NCI-H345 (cell line): ENCODE results near the gene PCGF5.
A peak's percentile ranks its signal among the peaks of the same experiment; 100 is the strongest.
"Not testable (repeated sequence)": the region's sequence is repeated elsewhere in the genome, so short reads cannot be mapped to it uniquely, and the experiment has no call there.

Source experiments
- DNase-seq: peaks from one replicate; lab custom pipeline; 2025; lab: John Stamatoyannopoulos, UW

The PCGF5 gene

GRCh38 chr10:91210014-91210413 lies 10.4 kb upstream of the PCGF5 start:
- DNase-seq, result peak; percentile 79

GRCh38 chr10:91210435-91210834 lies 10.0 kb upstream of the PCGF5 start:
- peak; percentile 96 for DNase-seq

- peak; percentile 22 for DNase-seq
These were observed 8.8 kb upstream of the PCGF5 start for GRCh38 chr10:91211675-91212074.

GRCh38 chr10:91214911-91215310 lies 5.6 kb upstream of the PCGF5 start:
- DNase-seq, result no peak

- DNase-seq, result no peak
These were observed 5.1 kb upstream of the PCGF5 start for GRCh38 chr10:91215384-91215783.

GRCh38 chr10:91219371-91220193 lies 881 bp upstream of the PCGF5 start:
- no peak for DNase-seq

- DNase-seq, result no peak
These were observed 652 bp downstream of the PCGF5 start for GRCh38 chr10:91220954-91221675.

GRCh38 chr10:91226093-91226492 lies 5.6 kb downstream of the PCGF5 start:
- DNase-seq, result no peak

GRCh38 chr10:91227576-91227975 lies 7.1 kb downstream of the PCGF5 start:
- DNase-seq, result no peak

- no peak for DNase-seq
These were observed 9.2 kb downstream of the PCGF5 start for GRCh38 chr10:91229683-91230082.

GRCh38 chr10:91238191-91238590 lies 17.7 kb downstream of the PCGF5 start:
- DNase-seq, result no peak

- no peak for DNase-seq
These were observed 19.3 kb downstream of the PCGF5 start for GRCh38 chr10:91239789-91240188.

- no peak for DNase-seq
These were observed 22.5 kb downstream of the PCGF5 start for GRCh38 chr10:91242940-91243339.

- no peak for DNase-seq
These were observed 27.1 kb downstream of the PCGF5 start for GRCh38 chr10:91247360-91248111.

GRCh38 chr10:91249700-91250099 lies 29.2 kb downstream of the PCGF5 start:
- no peak for DNase-seq

GRCh38 chr10:91250341-91250740 lies 29.9 kb downstream of the PCGF5 start:
- no peak for DNase-seq

GRCh38 chr10:91251430-91252056 lies 31.1 kb downstream of the PCGF5 start:
- peak; percentile 43 for DNase-seq

GRCh38 chr10:91253300-91253699 lies 32.8 kb downstream of the PCGF5 start:
- no peak for DNase-seq

GRCh38 chr10:91257310-91257709 lies 36.8 kb downstream of the PCGF5 start:
- no peak for DNase-seq

- not testable (repeated sequence) for DNase-seq
These were observed 40.0 kb downstream of the PCGF5 start for GRCh38 chr10:91260417-91260816.

GRCh38 chr10:91271886-91272285 lies 51.4 kb downstream of the PCGF5 start:
- DNase-seq, result no peak

GRCh38 chr10:91284486-91285090 lies 64.1 kb downstream of the PCGF5 start:
- DNase-seq, result no peak
